Trophoblast cell (in vitro differentiated cells and primary cell): ENCODE measurements around the gene EVPL.

ENCODE experiments used
- DNase-seq, 2 donors: peaks; one replicate each; pipeline ENCODE4 v3.0.0-alpha.2; 2016
- H2AFZ ChIP-seq: 2 replicates; pipeline ENCODE4 v1.6.1; 2013; ENCODE audit warnings: low read length, moderate library complexity, mild to moderate bottlenecking; ENCODE audit not compliant: insufficient read depth, poor library complexity
- H2AK5ac ChIP-seq: 2 replicates; pipeline ENCODE4 v1.6.1; 2013; ENCODE audit warnings: mild to moderate bottlenecking, low read length
- H2BK120ac ChIP-seq: 2 replicates; pipeline ENCODE4 v1.6.1; 2013; ENCODE audit warnings: low read length, mild to moderate bottlenecking, moderate library complexity; ENCODE audit not compliant: insufficient read depth, poor library complexity
- H2BK12ac ChIP-seq: 2 replicates; pipeline ENCODE4 v1.6.1; 2013; ENCODE audit warnings: mild to moderate bottlenecking, low read length, moderate library complexity
- H2BK5ac ChIP-seq: 2 replicates; pipeline ENCODE4 v1.6.1; 2013; ENCODE audit warnings: low read length, low read depth, moderate library complexity, mild to moderate bottlenecking; ENCODE audit not compliant: poor library complexity
- H3K14ac ChIP-seq: 2 replicates; pipeline ENCODE4 v1.6.1; 2013; ENCODE audit warnings: mild to moderate bottlenecking, low read length
- H3K18ac ChIP-seq: 2 replicates; pipeline ENCODE4 v1.6.1; 2013; ENCODE audit warnings: mild to moderate bottlenecking, low read length
- H3K23ac ChIP-seq: 2 replicates; pipeline ENCODE4 v1.6.1; 2013; ENCODE audit warnings: low read length
- H3K27ac ChIP-seq: 2 replicates; pipeline ENCODE4 v1.5.1; 2013; ENCODE audit warnings: low read depth, mild to moderate bottlenecking, inconsistent platforms, low read length, moderate library complexity
- H3K27me3 ChIP-seq: 2 replicates; pipeline ENCODE4 v1.6.1; 2013; ENCODE audit warnings: inconsistent platforms, mild to moderate bottlenecking, low read length, moderate library complexity; ENCODE audit not compliant: insufficient read depth
- H3K36me3 ChIP-seq, 2 experiments: 1 replicate in 1 of 2; 2 replicates in 1 of 2; pipeline ENCODE4 v1.6.1; 2013; ENCODE audit warnings: low read length in 2 of 2, mild to moderate bottlenecking in 2 of 2, moderate library complexity in 1 of 2; ENCODE audit not compliant: insufficient read depth in 2 of 2, control insufficient read depth in 1 of 2
- H3K4ac ChIP-seq: 2 replicates; pipeline ENCODE4 v1.6.1; 2013; ENCODE audit warnings: low read depth, mild to moderate bottlenecking, low read length, moderate library complexity
- H3K4me1 ChIP-seq, 2 experiments: 1 replicate in 1 of 2; 2 replicates in 1 of 2; pipeline ENCODE4 v1.6.1; 2013; ENCODE audit warnings: low read length in 2 of 2, mild to moderate bottlenecking in 2 of 2, moderate library complexity in 1 of 2; ENCODE audit not compliant: insufficient read depth in 2 of 2, control insufficient read depth in 1 of 2
- H3K4me2 ChIP-seq: 2 replicates; pipeline ENCODE4 v1.6.1; 2013; ENCODE audit warnings: inconsistent platforms, mild to moderate bottlenecking, low read length, moderate library complexity
- H3K4me3 ChIP-seq: 2 replicates; pipeline ENCODE4 v1.5.1; 2013; ENCODE audit warnings: mild to moderate bottlenecking, low read depth, low read length, inconsistent platforms
- H3K79me1 ChIP-seq: one replicate; pipeline ENCODE4 v1.6.1; 2013; ENCODE audit warnings: low read length
- H3K79me2 ChIP-seq: 2 replicates; pipeline ENCODE4 v1.6.1; 2013; ENCODE audit warnings: low read length, mild to moderate bottlenecking; ENCODE audit not compliant: control insufficient read depth, insufficient read depth, poor library complexity
- H3K9ac ChIP-seq: 2 replicates; pipeline ENCODE4 v1.6.1; 2013; ENCODE audit warnings: mild to moderate bottlenecking, low read length
- H3K9me3 ChIP-seq: 2 replicates; pipeline ENCODE4 v1.6.1; 2013; ENCODE audit warnings: low read depth, mild to moderate bottlenecking, control low read depth, inconsistent platforms, low read length; ENCODE audit not compliant: insufficient read depth
- H4K12ac ChIP-seq: 2 replicates; pipeline ENCODE4 v1.6.1; 2013; ENCODE audit warnings: low read depth, mild to moderate bottlenecking, low read length, moderate library complexity
- H4K8ac ChIP-seq: 2 replicates; pipeline ENCODE4 v1.6.1; 2013; ENCODE audit warnings: low read depth, mild to moderate bottlenecking, low read length, moderate library complexity
- H4K91ac ChIP-seq: one replicate; pipeline ENCODE4 v1.6.1; 2013; ENCODE audit warnings: low read depth, mild to moderate bottlenecking, low read length, moderate library complexity
- WGBS: extraction: QIAGEN DNeasy Blood & Tissue Kit; methylation state at CpG from one replicate; pipeline ENCODE4 v1.1.7; 2013; ENCODE audit warnings: missing lambda C conversion rate; ENCODE audit not compliant: insufficient read length, insufficient coverage; ENCODE audit errors: extremely low coverage; 5-methylcytosine and 5-hydroxymethylcytosine counted together

EVPL gene

DNA sequence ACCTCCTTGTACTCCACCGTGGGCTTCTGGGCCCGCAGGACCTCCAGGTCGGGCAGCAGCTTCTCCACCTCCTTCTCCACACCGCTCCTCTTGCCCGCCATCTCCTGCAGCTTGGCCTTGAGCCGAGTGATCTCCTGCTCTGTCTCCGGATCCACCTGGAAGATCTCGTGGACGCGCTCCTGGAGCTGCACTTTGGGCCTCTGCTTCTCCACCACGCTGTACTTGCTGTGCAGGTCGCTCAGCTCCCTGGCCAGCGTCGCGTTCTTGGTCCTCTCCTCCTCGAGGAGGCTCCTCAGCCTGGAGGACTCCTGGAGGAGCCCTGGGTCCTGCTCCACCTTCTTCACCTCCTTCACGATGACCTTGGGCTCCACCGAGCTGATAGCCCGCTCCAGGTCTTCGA lies 17.7 kb downstream of the EVPL start:
- Histone ChIP-seq H3K4me3 (no peak overlapping the region), H3K9me3 (peaks cover 5% of the 10 kb centered on the region), H3K18ac (no peak overlapping the region), H3K36me3 (peaks cover 0 to 10% of the 10 kb centered on the region in 2 experiments), H2BK120ac (no peak overlapping the region), H2BK12ac (no peak overlapping the region), H2AFZ (no peak overlapping the region), H3K23ac (no peak overlapping the region), H4K8ac (no peak overlapping the region), H4K91ac (no peak overlapping the region), H3K27me3 (no peaks in the 10 kb centered on the region), H3K79me2 (no peaks in the 10 kb centered on the region), H3K14ac (no peak overlapping the region), H4K12ac (no peak overlapping the region), H3K79me1 (no peaks in the 10 kb centered on the region), H3K4me1 (peaks cover 5 to 7% of the 10 kb centered on the region in 2 experiments), H2AK5ac (no peak overlapping the region), H3K4me2 (no peak overlapping the region), H3K27ac (no peak overlapping the region), H3K9ac (no peak overlapping the region), H2BK5ac (no peak overlapping the region), H3K4ac (no peak overlapping the region)
- WGBS, result no CpG with 5 or more reads among the region's 20 CpGs
- DNase-seq, result no peak

DNA sequence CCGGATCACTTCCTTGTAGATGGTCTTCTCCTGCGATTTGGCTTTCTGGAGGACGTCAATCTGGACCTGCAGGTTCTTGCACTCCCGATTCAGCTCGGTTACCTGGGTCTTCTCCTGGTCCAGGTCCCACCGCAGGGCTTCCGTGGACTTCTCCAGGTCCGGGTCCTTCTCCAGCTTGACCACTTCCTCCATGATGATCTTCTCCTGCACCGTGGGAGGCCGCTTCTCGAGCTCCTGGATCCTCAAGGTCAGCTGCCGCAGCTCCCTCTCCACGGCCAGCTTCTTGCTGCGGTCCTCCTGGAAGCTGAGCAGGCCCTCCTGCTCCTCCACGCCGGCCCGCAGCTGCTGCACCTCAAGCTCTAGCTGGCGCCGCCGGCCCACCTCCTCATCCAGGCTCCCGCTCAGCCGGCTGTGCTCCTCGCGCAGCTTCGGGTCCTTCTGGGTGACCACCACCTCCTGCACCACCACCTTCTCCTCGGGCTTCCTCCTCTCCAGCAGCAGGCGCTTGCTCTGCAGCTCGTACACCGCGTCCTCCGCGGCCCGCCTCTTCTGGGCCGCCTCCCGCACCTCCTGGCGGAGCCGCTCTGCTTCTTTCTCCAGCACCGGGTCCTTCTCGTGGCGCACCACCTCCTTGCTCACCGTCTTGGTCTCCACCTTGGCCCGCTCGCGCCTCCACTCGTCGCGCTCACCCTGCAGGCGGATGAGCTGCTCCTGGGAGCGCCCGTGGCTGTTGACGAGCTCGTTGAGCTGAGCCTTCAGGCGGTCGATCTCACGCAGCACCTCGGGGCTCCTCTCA lies 18.3 kb downstream of the EVPL start:
- no peak overlapping the region for H3K4ac ChIP-seq
- DNase-seq, result no peak
- no peaks in the 10 kb centered on the region for H3K27me3 ChIP-seq
- H3K18ac ChIP-seq, result no peak overlapping the region
- no peak overlapping the region for H4K12ac ChIP-seq
- H2AK5ac ChIP-seq, result no peak overlapping the region
- H3K79me1 ChIP-seq, result no peaks in the 10 kb centered on the region
- WGBS, result no CpG with 5 or more reads among the region's 56 CpGs
- H3K9ac ChIP-seq, result no peak overlapping the region
- H3K4me3 ChIP-seq, result no peak overlapping the region
- H4K91ac ChIP-seq, result no peak overlapping the region
- H3K9me3 ChIP-seq, result peaks cover 5% of the 10 kb centered on the region
- H3K79me2 ChIP-seq, result no peaks in the 10 kb centered on the region
- no peak overlapping the region for H3K14ac ChIP-seq
- H2BK5ac ChIP-seq, result no peak overlapping the region
- H2BK12ac ChIP-seq, result no peak overlapping the region
- H3K4me1 ChIP-seq, result peaks cover 2 to 4% of the 10 kb centered on the region in 2 experiments
- no peak overlapping the region for H3K4me2 ChIP-seq
- H3K27ac ChIP-seq, result no peak overlapping the region
- no peak overlapping the region for H4K8ac ChIP-seq
- no peak overlapping the region for H2BK120ac ChIP-seq
- no peak overlapping the region for H3K23ac ChIP-seq
- H2AFZ ChIP-seq, result no peak overlapping the region
- peaks cover 2 to 11% of the 10 kb centered on the region in 2 experiments for H3K36me3 ChIP-seq

DNA sequence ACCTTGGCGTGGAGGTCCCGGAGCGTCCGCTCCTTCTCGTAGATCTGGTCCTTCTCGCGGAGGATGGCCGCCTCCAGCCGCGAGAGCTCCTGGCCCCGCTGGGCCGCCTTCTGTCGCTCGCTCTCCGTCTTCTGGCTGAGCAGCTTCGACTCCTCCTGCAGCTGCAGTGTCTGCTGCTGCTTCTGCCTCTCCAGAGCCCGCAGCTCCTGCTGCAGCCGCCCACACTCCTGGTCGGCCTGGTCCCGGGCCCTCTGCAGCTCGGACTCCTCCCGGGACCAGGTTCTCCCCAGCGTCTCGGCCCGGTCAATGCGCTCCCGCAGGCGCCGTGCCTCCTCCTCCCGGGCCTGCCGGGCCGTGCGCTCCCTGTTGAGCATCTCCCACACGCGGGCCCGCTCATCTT lies 18.9 kb downstream of the EVPL start:
- no peaks in the 10 kb centered on the region for H3K27me3 ChIP-seq
- no peak overlapping the region for H4K8ac ChIP-seq
- no peak overlapping the region for H3K4me3 ChIP-seq
- no peak overlapping the region for H3K14ac ChIP-seq
- H2AFZ ChIP-seq, result no peak overlapping the region
- no peaks in the 10 kb centered on the region for H3K4me1 ChIP-seq
- peaks cover 5% of the 10 kb centered on the region for H3K9me3 ChIP-seq
- no peak overlapping the region for H2BK5ac ChIP-seq
- DNase-seq, result no peak
- H3K4me2 ChIP-seq, result no peak overlapping the region
- H3K79me1 ChIP-seq, result no peaks in the 10 kb centered on the region
- H3K36me3 ChIP-seq, result peaks cover 2 to 14% of the 10 kb centered on the region in 2 experiments
- H3K23ac ChIP-seq, result no peak overlapping the region
- H3K27ac ChIP-seq, result no peak overlapping the region
- no peak overlapping the region for H2AK5ac ChIP-seq
- no peak overlapping the region for H3K4ac ChIP-seq
- no peak overlapping the region for H4K91ac ChIP-seq
- WGBS, result no CpG with 5 or more reads among the region's 36 CpGs
- H2BK12ac ChIP-seq, result no peak overlapping the region
- H3K18ac ChIP-seq, result no peak overlapping the region
- no peak overlapping the region for H2BK120ac ChIP-seq
- H4K12ac ChIP-seq, result no peak overlapping the region
- no peaks in the 10 kb centered on the region for H3K79me2 ChIP-seq
- H3K9ac ChIP-seq, result no peak overlapping the region

DNA sequence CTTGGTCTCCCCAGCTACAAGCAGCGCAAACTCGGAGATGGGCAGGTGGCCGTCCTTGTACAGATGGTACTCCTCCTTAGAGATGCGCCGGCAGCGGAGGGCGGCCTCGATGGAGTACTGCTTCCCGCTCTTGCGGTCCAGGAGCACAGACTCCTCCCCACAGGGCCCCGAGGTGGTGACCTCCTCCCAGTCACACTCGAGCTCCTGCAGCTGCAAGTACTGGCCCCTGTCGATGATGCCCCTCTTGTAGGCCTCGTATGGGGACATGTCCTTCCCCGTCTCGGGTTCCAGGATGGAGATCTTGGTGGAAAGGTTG lies 19.3 kb downstream of the EVPL start:
- Histone ChIP-seq H3K27ac (no peak overlapping the region), H3K18ac (no peak overlapping the region), H3K4ac (no peak overlapping the region), H2AK5ac (no peak overlapping the region), H3K4me2 (no peak overlapping the region), H3K14ac (no peak overlapping the region), H3K27me3 (no peaks in the 10 kb centered on the region), H3K79me1 (no peaks in the 10 kb centered on the region), H4K8ac (no peak overlapping the region), H2AFZ (no peak overlapping the region), H3K4me1 (no peaks in the 10 kb centered on the region), H2BK120ac (no peak overlapping the region), H3K9ac (no peak overlapping the region), H3K4me3 (no peak overlapping the region), H3K79me2 (no peaks in the 10 kb centered on the region), H3K23ac (no peak overlapping the region), H3K9me3 (peaks cover 5% of the 10 kb centered on the region), H4K12ac (no peak overlapping the region), H3K36me3 (peaks cover 5 to 16% of the 10 kb centered on the region in 2 experiments), H2BK5ac (no peak overlapping the region), H4K91ac (no peak overlapping the region), H2BK12ac (no peak overlapping the region)
- no CpG with 5 or more reads among the region's 16 CpGs for WGBS
- no peak for DNase-seq
